NCI-H1092 (cell line): ENCODE results near the gene EDRF1.
A peak's percentile ranks its signal among the peaks of the same experiment; 100 is the strongest.
"Not testable (repeated sequence)": the region's sequence is repeated elsewhere in the genome, so short reads cannot be mapped to it uniquely, and the experiment has no call there.

Source experiments
- DNase-seq: peaks from one replicate; lab custom pipeline; 2025; lab: John Stamatoyannopoulos, UW

The EDRF1 gene, protein sequence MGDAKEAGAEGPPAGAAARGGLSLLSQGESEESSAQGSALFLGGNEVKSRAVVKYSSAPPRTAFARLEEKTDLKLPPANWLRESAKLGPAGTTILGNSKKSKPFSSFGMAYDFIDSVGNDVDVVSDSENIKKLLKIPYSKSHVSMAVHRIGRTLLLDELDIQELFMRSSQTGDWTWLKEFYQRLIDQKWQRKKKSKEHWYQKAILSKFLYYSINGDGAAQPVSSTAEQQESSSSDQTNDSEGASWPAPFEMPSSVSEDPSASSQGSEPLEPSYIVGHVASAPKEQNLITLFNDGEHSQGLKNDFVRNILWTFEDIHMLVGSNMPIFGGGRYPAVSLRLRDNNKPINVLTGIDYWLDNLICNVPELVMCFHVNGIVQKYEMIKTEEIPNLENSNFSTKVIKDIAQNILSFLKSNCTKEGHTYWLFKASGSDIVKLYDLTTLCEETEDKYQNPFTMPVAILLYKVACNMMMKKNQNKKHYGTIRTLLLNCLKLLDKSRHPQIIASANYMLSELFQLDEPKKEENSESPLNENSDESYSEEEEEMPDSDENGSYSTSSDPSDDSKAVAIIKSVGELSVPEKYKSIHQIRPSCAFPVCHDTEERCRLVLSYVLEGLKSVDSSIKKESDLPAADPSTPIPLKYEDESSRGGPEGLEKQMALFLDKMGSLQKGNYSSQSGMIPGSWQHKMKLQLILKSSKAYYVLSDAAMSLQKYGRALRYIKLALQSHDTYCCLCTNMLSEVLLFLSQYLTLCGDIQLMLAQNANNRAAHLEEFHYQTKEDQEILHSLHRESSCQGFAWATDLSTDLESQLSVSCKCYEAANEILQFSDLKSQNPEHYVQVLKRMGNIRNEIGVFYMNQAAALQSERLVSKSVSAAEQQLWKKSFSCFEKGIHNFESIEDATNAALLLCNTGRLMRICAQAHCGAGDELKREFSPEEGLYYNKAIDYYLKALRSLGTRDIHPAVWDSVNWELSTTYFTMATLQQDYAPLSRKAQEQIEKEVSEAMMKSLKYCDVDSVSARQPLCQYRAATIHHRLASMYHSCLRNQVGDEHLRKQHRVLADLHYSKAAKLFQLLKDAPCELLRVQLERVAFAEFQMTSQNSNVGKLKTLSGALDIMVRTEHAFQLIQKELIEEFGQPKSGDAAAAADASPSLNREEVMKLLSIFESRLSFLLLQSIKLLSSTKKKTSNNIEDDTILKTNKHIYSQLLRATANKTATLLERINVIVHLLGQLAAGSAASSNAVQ

DNA sequence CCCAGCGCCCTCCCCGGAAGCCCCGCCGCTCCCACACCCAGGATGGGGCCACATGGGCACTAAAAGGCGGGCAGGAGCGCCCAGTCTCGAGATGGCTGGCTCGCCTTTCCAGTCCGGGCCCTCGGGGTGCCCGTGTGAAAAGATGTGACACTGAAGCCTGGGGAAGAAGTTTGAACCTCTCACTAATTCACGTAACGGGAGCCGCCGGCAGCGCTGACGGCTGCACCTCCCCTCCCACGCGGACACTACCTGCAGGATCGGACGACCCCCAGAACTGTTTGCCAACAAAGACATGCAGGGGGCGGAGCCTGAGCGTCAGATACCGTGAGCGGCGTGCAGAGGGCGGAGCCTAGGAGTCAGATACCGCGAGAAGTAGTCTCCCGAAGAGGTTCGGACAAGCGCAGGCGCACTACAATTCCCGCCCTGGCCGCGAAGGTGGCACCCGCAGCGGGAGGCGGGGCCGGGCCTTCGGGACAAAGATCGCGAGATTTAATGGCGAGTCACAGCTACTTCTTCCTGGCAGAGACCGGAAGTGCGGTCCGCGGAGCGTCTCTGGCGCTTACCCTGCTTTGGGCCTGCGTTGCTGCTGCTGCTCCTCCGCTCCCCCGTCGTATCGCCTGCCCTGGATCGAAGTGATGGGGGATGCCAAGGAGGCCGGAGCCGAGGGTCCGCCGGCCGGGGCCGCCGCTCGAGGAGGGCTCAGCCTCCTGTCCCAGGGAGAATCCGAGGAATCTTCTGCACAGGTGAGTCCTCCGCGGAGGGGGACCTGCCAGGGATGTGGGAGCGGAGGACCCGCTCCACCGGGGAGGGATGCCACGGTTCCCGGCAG, at the start of gene EDRF1:
Gene EDRF1, plus strand, starts transcription at position 537 of the 829 bp plus-strand sequence. Its CDS starts 99 bp downstream, at position 636.
- DNase-seq = peak; percentile 96

DNA sequence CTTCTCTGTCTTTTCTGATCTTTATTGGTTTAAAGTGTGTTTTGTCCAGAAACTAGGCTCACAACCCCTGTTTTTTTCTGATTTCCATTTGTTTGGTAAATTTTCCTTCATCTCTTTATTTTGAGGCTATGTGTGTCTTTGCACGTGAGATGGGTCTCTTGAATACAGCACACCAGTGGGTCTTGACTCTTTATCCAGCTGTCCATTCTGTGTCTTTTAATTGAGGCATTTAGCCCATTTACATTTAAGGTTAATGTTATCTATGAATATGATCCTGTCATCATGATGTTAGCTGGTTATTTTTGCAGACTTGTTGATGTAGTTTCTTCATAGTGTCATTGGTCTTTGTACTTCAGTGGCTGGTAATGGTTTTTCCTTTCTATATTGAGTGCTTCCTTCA, 46.6 kb upstream of the EDRF1 start:
- DNase-seq = no peak

DNA sequence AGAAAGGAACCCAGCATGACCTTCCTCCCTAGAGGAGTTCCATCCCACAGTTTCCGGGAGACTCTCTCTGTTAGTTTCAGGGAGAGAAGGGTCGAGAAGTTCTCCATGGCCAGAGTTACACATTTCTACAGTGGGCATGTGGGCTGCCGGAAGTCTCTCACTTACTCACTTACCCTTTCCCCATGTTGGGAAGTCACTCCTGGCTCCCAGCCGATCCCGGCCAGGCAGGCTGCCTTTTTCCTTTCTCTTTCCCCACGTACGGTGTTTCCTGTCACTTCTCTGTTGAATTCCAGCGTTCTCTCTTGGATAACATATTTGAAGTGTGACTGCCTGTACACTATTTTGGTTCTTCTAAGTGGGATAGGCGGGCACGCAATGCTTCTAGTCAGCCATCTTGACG, 40.1 kb upstream of the EDRF1 start:
- DNase-seq = no peak

DNA sequence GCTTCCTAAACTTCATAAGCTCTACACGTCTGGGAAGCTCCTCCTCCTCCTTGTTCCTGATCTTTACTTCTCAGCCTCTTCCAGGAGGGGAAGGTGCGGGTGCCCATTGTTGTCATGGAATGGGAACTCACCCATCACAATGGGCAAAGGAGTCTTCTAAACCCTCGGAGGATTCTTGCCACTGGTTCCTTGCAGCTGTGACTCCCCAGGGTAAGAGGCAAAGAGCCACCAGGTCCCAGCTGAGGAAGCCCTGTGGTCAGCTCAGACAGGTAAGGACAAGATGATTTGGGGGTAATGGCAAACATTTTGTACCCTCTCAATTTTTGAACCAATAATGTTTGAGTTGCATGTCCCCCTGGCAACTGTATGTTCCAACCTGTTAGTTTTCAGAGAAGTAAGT, 36.4 kb upstream of the EDRF1 start, which contains the start of gene TEX36:
Gene TEX36, minus strand, starts transcription at position 101 of the 400 bp plus-strand sequence. CDS start 174 bp downstream, outside the sequence.
- no peak for DNase-seq

DNA sequence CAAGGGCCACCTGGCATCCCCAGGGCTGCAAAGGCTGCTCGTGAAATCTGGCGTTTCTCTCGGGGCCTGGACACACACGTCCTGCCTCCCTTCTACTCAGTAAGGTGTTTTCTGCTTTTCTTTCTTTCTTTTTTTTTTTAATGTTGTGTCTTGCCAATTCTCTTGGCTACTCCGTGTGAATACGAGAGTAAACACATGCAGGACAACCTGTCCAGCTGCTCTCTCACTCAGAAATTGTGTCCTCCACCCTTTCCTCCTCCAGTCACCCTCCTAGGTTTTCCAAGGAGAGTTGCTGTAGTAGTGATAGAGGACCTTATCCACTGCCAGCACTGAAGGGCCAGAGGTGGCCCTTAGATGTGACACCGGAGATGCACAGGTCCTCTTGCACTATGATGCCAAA, 35.7 kb upstream of the EDRF1 start:
- no peak for DNase-seq

DNA sequence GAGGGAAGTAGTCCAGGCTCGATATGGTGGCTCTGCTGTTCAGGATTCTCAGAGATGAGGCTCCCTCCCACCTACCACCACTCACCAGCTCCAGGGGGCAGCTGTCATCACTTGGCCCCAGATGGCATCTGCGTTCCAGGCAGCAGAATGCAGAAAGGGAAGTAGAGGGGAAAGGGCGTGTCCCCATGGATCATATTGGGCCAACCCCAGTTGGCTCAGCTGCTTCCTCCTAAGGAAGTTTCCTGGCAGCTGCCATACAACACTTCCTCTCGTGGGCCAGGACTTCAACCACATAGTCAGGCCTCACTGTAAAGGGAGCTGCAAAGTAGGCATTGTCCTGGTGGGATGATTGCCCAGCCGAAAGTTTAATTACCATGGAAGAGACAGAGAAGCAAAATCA, 34.9 kb upstream of the EDRF1 start:
- DNase-seq = no peak

DNA sequence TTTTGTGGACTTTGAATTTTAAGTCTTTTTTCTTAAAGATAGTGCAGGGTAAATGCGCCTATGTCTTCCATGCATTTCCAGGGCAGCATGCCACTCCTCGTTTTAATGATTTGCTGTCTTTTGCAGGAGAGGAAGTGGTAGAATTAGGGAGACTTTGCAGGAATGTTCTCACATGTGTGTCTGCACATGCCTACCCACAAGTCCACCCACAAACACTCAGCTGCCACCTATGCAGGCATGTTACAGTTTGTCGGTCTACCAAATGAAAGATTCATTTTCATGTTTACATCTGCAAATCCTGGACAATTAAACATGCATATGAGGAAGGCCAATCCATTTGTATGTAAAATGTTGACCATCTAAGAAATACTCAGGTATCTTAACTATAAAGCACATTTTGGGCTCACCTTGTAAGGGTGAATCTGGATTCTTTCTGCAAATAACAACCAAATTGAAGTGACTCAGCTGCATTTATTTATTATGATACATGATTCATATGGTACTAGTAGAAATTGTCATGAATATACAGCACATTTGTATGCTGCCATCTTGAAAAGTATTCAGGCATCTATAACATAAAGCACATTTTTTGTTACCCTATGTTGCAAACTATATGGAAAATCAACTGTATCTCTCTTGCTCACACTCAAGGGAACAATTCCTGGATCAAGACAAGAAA, 31.9 kb upstream of the EDRF1 start:
- no peak for DNase-seq

DNA sequence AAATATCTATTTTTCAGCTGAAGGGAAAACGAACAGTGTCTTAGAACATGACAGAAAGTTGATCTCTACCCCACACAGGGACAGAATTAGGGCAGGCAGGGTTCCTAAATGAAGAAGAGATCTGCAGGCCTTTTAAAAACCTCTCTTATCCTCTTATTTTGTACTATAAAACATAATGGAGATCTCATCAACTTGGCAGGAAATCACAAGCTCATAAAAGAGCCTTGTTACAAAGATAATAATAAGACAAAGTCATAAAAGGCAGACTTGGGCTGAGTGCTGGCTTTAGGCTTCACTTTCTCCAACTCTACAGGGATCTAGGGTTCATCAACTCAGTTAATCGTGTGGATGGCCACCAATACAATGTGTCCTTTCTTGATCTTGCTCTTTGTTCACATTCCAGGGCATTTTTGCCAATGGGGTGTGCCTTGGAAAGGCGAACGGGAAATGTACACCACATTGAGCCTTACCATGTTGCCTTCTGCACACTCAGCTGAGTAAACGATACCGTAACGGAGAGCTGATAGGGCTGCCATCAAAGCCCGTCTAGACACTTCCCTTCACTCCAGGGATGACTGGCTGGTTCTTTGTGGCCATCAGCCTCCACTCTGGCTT, 29.4 kb upstream of the EDRF1 start:
- no peak for DNase-seq

DNA sequence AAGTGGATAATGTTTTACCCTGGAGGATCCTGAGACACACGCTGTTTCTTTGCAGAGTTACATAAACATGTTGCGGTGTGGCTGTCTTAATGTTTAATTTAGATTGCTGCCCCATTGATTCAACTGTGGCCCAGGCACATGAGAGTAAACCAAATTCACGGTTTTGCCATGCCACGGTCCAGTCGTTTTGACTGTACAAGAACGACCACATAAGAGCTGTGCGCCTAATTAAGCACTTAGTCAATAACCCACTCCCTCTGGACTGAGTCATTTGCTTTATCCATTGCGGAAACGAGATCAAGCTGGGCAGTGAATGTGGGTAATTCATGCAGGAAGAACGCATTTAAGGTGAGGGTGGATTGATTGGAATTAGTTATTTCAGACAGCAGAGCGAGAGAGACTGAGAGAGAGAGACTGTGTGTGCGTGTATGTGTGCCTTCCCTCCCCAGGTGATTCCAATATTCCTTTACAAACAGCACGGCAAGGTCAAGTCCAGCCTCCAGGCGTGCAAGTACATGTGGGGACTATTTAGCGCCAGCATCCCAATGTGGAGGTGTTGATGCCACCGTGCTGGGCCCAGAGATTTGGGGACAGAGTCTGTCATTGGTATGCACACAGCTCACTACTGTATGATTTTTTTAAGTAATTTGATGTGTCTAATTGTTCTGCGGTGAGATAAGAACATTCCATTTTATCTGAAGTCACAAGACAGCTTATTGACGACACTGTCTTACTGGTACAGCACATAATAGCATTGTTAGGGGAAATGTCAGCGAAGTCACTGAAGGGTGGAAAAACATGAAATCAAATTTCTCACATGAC, 28.1 kb upstream of the EDRF1 start:
- no peak for DNase-seq

DNA sequence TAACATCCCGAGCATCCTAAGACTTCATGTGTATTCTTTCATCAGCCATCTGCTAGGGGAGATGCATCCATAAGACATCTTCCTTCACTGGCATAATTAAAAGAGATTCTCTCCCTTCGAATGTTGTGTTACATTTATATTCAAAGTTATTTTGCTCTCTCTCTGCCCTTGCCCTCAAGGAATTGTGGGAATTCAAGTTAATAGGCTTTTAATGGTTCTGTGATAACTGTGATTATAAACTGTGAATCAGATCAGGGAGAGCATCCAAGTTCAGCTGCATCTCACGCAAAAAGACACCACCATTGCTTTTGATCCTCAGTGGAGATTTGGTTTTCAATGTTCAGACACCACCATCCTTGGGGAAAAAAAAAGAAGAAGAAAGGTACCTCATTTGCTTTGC, 27.3 kb upstream of the EDRF1 start:
- DNase-seq = no peak

DNA sequence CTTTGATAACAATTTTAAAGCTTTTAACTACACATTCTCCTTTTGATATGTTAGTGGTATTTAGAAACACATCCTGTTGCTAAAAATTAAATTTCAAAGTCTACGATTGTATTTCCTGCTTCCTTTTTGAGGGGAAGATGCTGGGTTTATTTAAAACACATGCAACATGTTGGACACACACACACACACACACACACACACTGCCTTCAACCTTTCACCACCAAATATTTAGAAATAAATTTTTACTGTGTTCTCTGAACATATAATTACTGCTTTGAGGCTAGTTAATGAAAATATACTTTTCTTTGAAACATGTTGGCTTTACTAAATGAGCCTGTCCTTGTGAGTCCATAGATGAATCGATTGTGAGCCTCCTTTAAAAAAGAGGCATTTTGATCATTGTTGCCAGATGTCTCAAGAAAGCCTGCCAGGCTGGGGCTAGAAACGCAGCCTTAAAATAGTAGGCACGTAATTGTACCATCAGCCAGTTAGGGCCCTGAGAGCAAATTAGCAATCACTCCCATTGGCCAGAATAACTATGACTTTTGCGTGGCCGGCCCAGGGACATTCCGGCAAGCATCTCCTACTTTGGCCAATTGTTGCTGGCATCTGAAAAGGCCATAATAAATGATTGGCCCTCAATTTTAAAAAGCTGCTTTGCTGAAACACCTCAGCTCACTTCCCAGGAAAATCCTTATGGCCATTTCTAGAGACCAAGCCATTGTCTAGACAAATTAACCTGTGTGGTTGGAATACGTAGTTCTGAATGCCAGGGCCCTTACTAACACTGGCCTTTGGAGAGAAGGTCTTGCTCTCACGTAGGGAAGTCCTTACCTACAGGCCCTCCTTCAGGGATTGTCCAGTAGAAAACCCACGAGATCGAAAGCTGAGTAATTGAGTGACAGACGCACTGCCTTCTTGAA, 26.6 kb upstream of the EDRF1 start:
- no peak for DNase-seq

DNA sequence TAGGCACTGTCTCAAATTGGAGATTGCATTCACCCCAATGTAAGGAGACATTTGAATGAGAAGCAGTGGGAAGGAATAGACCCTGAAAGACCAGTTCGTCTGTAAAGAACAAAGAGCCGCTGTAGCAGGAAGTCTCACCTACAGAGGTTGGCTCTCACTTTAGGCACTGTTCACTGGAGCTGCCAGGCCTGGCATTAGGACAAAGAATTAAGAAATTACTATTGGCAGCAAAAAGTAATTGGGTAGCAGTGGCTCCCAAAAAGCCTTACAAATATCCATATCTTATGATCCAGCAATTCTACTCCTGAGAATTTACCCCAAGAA, 26.0 kb upstream of the EDRF1 start:
- no peak for DNase-seq

DNA sequence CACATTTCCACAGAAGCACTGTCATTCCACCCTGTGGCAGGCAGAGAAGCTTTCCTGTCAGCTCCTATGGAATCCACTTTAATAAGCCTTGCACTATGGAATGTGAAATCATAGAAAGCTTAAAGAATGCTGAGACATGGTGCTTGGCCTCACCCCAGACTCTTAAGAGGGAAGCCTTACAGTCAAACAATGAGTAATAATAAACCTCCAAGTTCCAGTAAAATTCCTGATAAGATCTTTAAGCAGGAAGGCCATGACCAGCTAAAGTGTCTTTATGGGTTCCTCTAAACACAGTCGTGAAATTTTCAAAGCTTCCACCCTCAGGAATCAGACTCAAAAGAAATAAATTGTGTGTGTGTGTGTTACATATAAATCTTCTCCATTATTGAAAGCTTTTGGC, 24.6 kb upstream of the EDRF1 start:
- DNase-seq = no peak

DNA sequence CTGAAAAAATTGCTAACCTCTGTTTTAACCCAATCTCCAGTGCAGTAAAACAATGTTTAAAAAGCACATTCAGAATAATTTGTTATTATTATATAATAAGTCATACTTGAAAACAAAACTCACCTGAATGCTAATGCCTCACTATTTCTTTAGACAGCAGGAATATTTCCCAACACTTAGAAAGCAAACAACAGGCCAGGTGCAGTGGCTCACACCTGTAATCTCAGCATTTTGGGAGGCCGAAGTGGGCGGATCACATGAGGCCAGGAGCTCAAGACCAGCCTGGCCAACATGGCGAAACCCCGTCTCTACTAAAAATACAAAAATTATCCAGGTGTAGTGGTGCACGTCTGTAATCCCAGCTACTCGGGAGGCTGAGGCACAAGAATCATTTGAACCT, 22.6 kb upstream of the EDRF1 start:
- DNase-seq = not testable (repeated sequence)

DNA sequence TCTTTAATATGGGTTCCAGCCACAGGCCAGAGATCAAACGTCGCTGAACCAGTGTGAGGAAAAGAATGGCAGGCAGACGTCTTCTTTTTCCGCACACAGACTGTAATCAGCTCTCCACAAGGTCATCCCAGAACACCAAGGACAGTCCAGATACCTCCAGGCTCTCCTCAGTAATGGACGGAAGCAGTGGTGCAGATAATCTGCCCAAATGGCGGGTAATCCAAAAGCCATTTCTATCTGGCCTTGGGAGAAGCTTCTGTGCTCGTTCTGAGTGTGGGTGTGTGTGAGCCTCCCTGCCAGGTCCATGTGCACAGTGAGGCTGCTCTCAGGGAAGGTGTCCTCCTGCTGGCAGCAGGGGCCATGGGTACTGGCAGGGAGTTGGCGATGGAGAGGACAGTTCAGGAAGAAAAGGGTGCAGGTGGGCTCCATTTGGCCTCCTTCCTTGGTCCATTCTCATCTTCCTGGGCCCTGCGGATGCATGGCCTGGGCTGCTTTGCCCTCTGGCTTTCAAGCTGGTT, 21.0 kb upstream of the EDRF1 start:
- DNase-seq = no peak

DNA sequence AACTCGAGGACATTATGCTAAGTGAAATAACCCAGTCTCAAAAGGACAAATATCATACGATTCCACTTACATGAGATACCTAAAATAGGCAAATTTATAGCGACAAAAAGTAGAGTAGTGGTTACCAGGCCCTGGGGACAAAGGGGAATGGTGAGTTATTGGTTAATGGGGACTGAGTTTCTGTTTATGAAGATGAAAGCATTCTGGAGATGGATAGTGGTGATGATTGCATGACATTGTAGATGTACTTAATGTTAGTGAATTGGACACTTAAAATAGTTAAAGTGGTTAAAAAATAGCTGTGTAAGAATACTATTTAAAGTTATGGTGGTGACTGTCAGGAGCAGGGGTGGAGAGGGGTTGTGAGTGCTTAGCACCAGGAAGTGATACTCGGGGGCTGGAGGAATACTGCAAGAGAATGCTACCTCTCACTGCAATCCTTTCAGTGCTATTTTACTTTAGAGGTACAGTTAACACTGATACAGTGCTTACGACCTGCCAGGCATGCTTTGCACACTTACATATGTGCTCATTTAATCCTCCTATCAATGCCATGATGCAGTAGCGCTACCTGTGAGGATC, 19.9 kb upstream of the EDRF1 start:
- no peak for DNase-seq

DNA sequence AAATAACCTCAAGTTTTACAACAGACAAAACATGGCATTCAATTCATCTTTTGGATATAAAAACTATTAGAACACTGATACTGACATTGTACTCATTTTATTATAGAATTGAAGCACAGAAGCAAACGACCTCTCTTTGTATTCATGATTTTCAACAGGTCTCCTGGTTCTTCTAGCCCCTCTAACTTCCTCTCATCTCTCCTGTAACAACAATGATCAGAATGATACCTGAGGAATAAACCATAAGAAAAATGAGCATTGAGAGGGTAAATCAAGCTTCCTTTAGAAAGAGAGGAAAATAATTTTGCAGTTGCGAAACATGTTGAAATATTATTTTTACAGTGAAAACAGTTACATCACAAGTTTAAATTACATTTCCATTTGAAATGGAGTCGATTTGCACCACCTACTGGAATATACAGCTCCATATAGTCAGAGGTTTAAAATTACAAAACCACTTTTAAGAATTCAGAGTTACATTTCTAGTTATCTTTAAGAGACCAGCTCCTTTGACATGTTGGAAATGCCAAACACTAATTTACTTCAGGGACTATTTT, 19.1 kb upstream of the EDRF1 start:
- DNase-seq = no peak
